ENCODE measurements around the gene HIF3A. TPM values are rescaled to one million over a fixed set of nuclear protein-coding genes. Genes with fewer than 3 reads are reported as not detected.
"Not testable (repeated sequence)": the region's sequence is repeated elsewhere in the genome, so short reads cannot be mapped to it uniquely, and the experiment has no call there.

Gene HIF3A
- 8.9 TPM for polyA plus RNA-seq (2013, experiment 1 of 2)
- 11.3 TPM for polyA plus RNA-seq (2013, experiment 2 of 2)

- H3K9ac ChIP-seq (ENCODE audit: low read depth, low read length): peak within 1 kb of the TSS; percentile 55
- no peaks in the 10 kb centered on the region for H3K9me3 ChIP-seq (ENCODE audit: insufficient read depth, low read depth, low read length)
- peak within 1 kb of the TSS; percentile 67 for H3K4me3 ChIP-seq (ENCODE audit: low read length)
- no peaks in the 10 kb centered on the region for H3K27me3 ChIP-seq (ENCODE audit: insufficient read depth, low read length)
- peaks cover 8% of the 10 kb centered on the region; the same call in 1 of the 2 replicates for H3K4me1 ChIP-seq (ENCODE audit: insufficient read depth, low read length)
- H3K36me3 ChIP-seq (ENCODE audit: insufficient read depth, low read length): no peaks in the 10 kb centered on the region
- no peak within 1 kb of the TSS for H3K27ac ChIP-seq (ENCODE audit: low read depth, low read length)
- under 1% methylated on average over 39 of the region's 46 CpGs for WGBS
Measured at GRCh38 chr19:46296722-46297461, at the start of gene HIF3A. HIF3A (plus strand) TSS chr19:46297042; CDS start chr19:46297077, 35 bp downstream.

GRCh38 chr19:46250076-46250735 lies 46.6 kb upstream of the HIF3A start:
- H3K4me1 ChIP-seq (ENCODE audit: insufficient read depth, low read length): no peaks in the 10 kb centered on the region
- 82% methylated on average over 3 of the region's 3 CpGs for WGBS
- no peaks in the 10 kb centered on the region for H3K36me3 ChIP-seq (ENCODE audit: insufficient read depth, low read length)
- no peaks in the 10 kb centered on the region for H3K9me3 ChIP-seq (ENCODE audit: insufficient read depth, low read depth, low read length)
- H3K27ac ChIP-seq (ENCODE audit: low read depth, low read length): no peak overlapping the region
- no peak overlapping the region for H3K4me3 ChIP-seq (ENCODE audit: low read length)
- no peak overlapping the region for H3K9ac ChIP-seq (ENCODE audit: low read depth, low read length)
- H3K27me3 ChIP-seq (ENCODE audit: insufficient read depth, low read length): no peaks in the 10 kb centered on the region

- 61% methylated on average over 3 of the region's 5 CpGs for whole genome bisulfite sequencing
- Histone ChIP-seq H3K9me3 (ENCODE audit: insufficient read depth, low read depth, low read length) (no peaks in the 10 kb centered on the region), H3K4me3 (ENCODE audit: low read length) (no peak overlapping the region), H3K36me3 (ENCODE audit: insufficient read depth, low read length) (no peaks in the 10 kb centered on the region), H3K4me1 (ENCODE audit: insufficient read depth, low read length) (no peaks in the 10 kb centered on the region), H3K9ac (ENCODE audit: low read depth, low read length) (no peak overlapping the region), H3K27ac (ENCODE audit: low read depth, low read length) (no peak overlapping the region), H3K27me3 (ENCODE audit: insufficient read depth, low read length) (no peaks in the 10 kb centered on the region)
Measured at GRCh38 chr19:46251416-46251815, 45.4 kb upstream of the HIF3A start.

GRCh38 chr19:46254776-46255175 lies 42.1 kb upstream of the HIF3A start:
- no peaks in the 10 kb centered on the region for H3K9me3 ChIP-seq (ENCODE audit: insufficient read depth, low read depth, low read length)
- no peaks in the 10 kb centered on the region for H3K27me3 ChIP-seq (ENCODE audit: insufficient read depth, low read length)
- WGBS: 91% methylated on average over 4 of the region's 4 CpGs

GRCh38 chr19:46256855-46257254 lies 40.0 kb upstream of the HIF3A start:
- Histone ChIP-seq H3K27ac (ENCODE audit: low read depth, low read length) (no peak overlapping the region), H3K9me3 (ENCODE audit: insufficient read depth, low read depth, low read length) (no peaks in the 10 kb centered on the region), H3K4me3 (ENCODE audit: low read length) (no peak overlapping the region), H3K36me3 (ENCODE audit: insufficient read depth, low read length) (no peaks in the 10 kb centered on the region), H3K9ac (ENCODE audit: low read depth, low read length) (no peak overlapping the region), H3K4me1 (ENCODE audit: insufficient read depth, low read length) (no peaks in the 10 kb centered on the region), H3K27me3 (ENCODE audit: insufficient read depth, low read length) (no peaks in the 10 kb centered on the region)
- 90% methylated on average over 8 of the region's 8 CpGs for WGBS

More at GRCh38 chr19:46254776-46255175, 42.1 kb upstream of the HIF3A start:
- no peak overlapping the region for H3K4me3 ChIP-seq (ENCODE audit: low read length)
- no peak overlapping the region for H3K27ac ChIP-seq (ENCODE audit: low read depth, low read length)
- H3K9ac ChIP-seq (ENCODE audit: low read depth, low read length): no peak overlapping the region
- H3K36me3 ChIP-seq (ENCODE audit: insufficient read depth, low read length): no peaks in the 10 kb centered on the region
- H3K4me1 ChIP-seq (ENCODE audit: insufficient read depth, low read length): no peaks in the 10 kb centered on the region

GRCh38 chr19:46261501-46261900 lies 35.3 kb upstream of the HIF3A start:
- H3K27me3 ChIP-seq (ENCODE audit: insufficient read depth, low read length); H3K9ac ChIP-seq (ENCODE audit: low read depth, low read length); H3K9me3 ChIP-seq (ENCODE audit: insufficient read depth, low read depth, low read length); H3K36me3 ChIP-seq (ENCODE audit: insufficient read depth, low read length); H3K4me1 ChIP-seq (ENCODE audit: insufficient read depth, low read length); H3K4me3 ChIP-seq (ENCODE audit: low read length); H3K27ac ChIP-seq (ENCODE audit: low read depth, low read length): not testable (repeated sequence)
- 85% methylated on average over 6 of the region's 7 CpGs for WGBS

- 90% methylated on average over 9 of the region's 11 CpGs for WGBS
- not testable (repeated sequence) for H3K4me3 ChIP-seq (ENCODE audit: low read length); H3K9me3 ChIP-seq (ENCODE audit: insufficient read depth, low read depth, low read length); H3K4me1 ChIP-seq (ENCODE audit: insufficient read depth, low read length); H3K36me3 ChIP-seq (ENCODE audit: insufficient read depth, low read length); H3K27ac ChIP-seq (ENCODE audit: low read depth, low read length); H3K9ac ChIP-seq (ENCODE audit: low read depth, low read length); H3K27me3 ChIP-seq (ENCODE audit: insufficient read depth, low read length)
Measured at GRCh38 chr19:46262684-46263296, 34.1 kb upstream of the HIF3A start.

- H3K27ac ChIP-seq (ENCODE audit: low read depth, low read length): not testable (repeated sequence)
- WGBS: 92% methylated on average over 5 of the region's 5 CpGs
Measured at GRCh38 chr19:46264801-46265200, 32.0 kb upstream of the HIF3A start.

GRCh38 chr19:46265217-46265828 lies 31.5 kb upstream of the HIF3A start:
- Histone ChIP-seq H3K27me3 (ENCODE audit: insufficient read depth, low read length) (no peaks in the 10 kb centered on the region), H3K4me1 (ENCODE audit: insufficient read depth, low read length) (peaks cover under 1% of the 10 kb centered on the region), H3K9me3 (ENCODE audit: insufficient read depth, low read depth, low read length) (no peaks in the 10 kb centered on the region), H3K36me3 (ENCODE audit: insufficient read depth, low read length) (no peaks in the 10 kb centered on the region), H3K27ac (ENCODE audit: low read depth, low read length) (no peak overlapping the region), H3K4me3 (ENCODE audit: low read length) (no peak overlapping the region), H3K9ac (ENCODE audit: low read depth, low read length) (no peak overlapping the region)
- 31% methylated on average over 10 of the region's 10 CpGs for WGBS

More at GRCh38 chr19:46264801-46265200, 32.0 kb upstream of the HIF3A start:
- not testable (repeated sequence) for H3K9me3 ChIP-seq (ENCODE audit: insufficient read depth, low read depth, low read length); H3K4me1 ChIP-seq (ENCODE audit: insufficient read depth, low read length); H3K36me3 ChIP-seq (ENCODE audit: insufficient read depth, low read length); H3K27me3 ChIP-seq (ENCODE audit: insufficient read depth, low read length); H3K9ac ChIP-seq (ENCODE audit: low read depth, low read length); H3K4me3 ChIP-seq (ENCODE audit: low read length)

- Histone ChIP-seq H3K36me3 (ENCODE audit: insufficient read depth, low read length) (no peaks in the 10 kb centered on the region), H3K9me3 (ENCODE audit: insufficient read depth, low read depth, low read length) (no peaks in the 10 kb centered on the region), H3K27me3 (ENCODE audit: insufficient read depth, low read length) (no peaks in the 10 kb centered on the region), H3K27ac (ENCODE audit: low read depth, low read length) (no peak overlapping the region), H3K9ac (ENCODE audit: low read depth, low read length) (no peak overlapping the region), H3K4me3 (ENCODE audit: low read length) (no peak overlapping the region), H3K4me1 (ENCODE audit: insufficient read depth, low read length) (peaks cover 16% of the 10 kb centered on the region)
- WGBS: 97% methylated on average over 7 of the region's 7 CpGs
Measured at GRCh38 chr19:46269101-46269500, 27.7 kb upstream of the HIF3A start.
